Activated CD8-positive, alpha-beta memory T cell treated with anti-CD3 and anti-CD28 coated beads, Interleukin-2, amount 10 ng/mL, durations not matched to agents 7 days and 5 days (primary cell): ENCODE measurements around the gene MTHFD1L. TPM values are rescaled to one million over a fixed set of nuclear protein-coding genes. Genes with fewer than 3 reads are reported as not detected.
"Not testable (repeated sequence)": the region's sequence is repeated elsewhere in the genome, so short reads cannot be mapped to it uniquely, and the experiment has no call there.

Source experiments
- ATAC-seq: fragments of 150-1000 bp; cut with Tn5 transposase; one replicate; pipeline ENCODE4 v1.10.0; 2021; ENCODE audit warnings: moderate library complexity
- CTCF ChIA-PET: fragments of 350-600 bp; sonication (Branson Sonifier 250); formaldehyde crosslinking; loops from one replicate; lab custom pipeline; 2021; ENCODE audit warnings: antibody characterized with exemption; lab: Charles Lee
- DNase-seq: peaks from one replicate; pipeline ENCODE4 v3.0.0-alpha.2; 2020
- H3K27ac Mint-ChIP-seq: one replicate; pipeline ENCODE4 v1.8.0; 2021; ENCODE audit warnings: mild to moderate bottlenecking, mixed read lengths
- H3K27me3 Mint-ChIP-seq: one replicate; pipeline ENCODE4 v1.8.0; 2021; ENCODE audit warnings: mixed read lengths
- H3K36me3 Mint-ChIP-seq: one replicate; pipeline ENCODE4 v1.8.0; 2021; ENCODE audit warnings: mild to moderate bottlenecking, mixed read lengths
- H3K4me1 Mint-ChIP-seq: one replicate; pipeline ENCODE4 v1.8.0; 2021; ENCODE audit warnings: mixed read lengths
- H3K4me3 Mint-ChIP-seq: one replicate; pipeline ENCODE4 v1.8.0; 2021; ENCODE audit warnings: mild to moderate bottlenecking, moderate library complexity, mixed read lengths
- H3K9me3 Mint-ChIP-seq: one replicate; pipeline ENCODE4 v1.8.0; 2022; ENCODE audit warnings: low read depth, mixed read lengths
- total RNA-seq, 2 experiments: library from RNA; stranded (reverse); gene quantifications; one replicate each; pipeline ENCODE4 v1.2.3, GENCODE V29; 2021

MTHFD1L gene
- total RNA-seq, 2 experiments from 2014 or later: 54.1 to 82.8 TPM

DNA sequence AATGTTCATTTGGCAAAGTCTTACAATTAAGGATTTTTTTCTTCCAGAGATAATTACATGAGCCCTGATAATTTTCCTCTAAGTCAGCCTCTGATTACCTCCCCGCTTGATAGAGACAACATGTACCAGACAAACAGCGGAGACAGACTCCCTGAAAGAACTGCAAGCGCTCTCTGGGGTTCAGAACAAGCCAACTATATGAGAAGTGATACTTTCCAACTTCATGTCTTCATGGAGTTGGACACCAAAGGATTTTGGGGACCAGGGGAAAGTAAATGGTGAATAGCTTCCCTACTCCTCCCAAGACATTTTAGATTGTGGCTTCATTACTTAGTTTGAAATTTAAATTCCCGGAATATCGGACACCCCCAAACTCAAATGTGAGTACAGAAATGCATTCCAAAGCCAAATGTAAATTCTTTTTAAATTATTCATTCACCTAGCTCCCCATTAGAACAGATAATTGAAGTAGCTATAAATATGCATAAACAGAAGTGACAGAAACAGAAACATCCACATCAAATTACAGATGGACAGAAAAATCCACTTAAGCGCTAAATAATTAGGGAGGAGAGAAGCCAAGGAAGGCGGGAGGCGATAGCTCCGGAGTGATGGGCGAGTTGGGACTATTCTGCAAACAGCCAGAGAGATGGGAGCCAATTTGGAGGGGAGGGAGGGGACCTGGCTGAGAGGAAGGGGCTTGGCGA is 244.5 kb downstream of the MTHFD1L start:
- CTCF ChIA-PET: no interaction called here
- Mint-ChIP-seq H3K9me3 (no peaks in the 10 kb centered on the region), H3K4me3 (no peak overlapping the region), H3K27me3 (peaks cover 5% of the 10 kb centered on the region), H3K4me1 (no peaks in the 10 kb centered on the region), H3K36me3 (no peaks in the 10 kb centered on the region), H3K27ac (no peak overlapping the region)
- ATAC-seq: no peak
- DNase-seq: no peak

DNA sequence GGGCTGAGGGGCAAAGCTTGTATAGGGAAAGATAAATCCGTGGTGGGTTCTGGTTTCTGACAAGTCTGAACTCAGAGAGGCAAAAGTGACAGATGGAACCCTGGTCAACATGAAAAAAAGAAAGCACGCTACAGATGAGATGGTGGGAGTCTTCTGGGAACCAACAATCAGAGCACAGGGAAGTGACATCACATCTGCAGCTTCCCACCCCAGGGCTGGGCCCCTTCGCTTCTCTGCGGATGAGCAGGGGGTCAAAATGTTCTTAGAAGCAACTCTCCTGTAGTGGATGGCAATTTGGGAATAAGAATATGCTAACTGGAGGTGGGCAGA is 245.0 kb downstream of the MTHFD1L start:
- H3K27ac Mint-ChIP-seq: no peak overlapping the region
- no peak for DNase-seq
- H3K27me3 Mint-ChIP-seq: peaks cover 5% of the 10 kb centered on the region
- no peaks in the 10 kb centered on the region for H3K9me3 Mint-ChIP-seq
- H3K36me3 Mint-ChIP-seq: no peaks in the 10 kb centered on the region
- H3K4me3 Mint-ChIP-seq: no peak overlapping the region
- no peak for ATAC-seq
- CTCF ChIA-PET: no interaction called here
- no peaks in the 10 kb centered on the region for H3K4me1 Mint-ChIP-seq

DNA sequence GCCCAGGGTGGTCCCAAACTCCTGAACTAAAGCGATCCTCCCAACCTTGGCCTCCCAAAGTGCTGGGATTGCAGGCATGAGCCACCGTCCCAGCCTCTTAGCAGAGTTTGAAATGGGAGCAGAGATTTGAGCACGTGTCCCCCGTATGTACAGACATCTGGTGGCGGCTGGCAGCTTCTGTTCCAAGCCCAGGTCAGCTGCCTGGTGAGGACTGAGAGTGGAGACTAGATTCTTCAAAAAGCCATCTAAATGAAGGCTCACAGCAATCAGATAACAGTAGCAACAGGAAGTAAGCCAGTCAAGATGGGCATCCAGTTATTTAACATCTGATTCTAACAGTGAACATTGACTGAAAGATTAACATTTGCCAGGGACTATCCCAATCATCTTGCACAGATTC is 246.2 kb downstream of the MTHFD1L start:
- no peak overlapping the region for H3K4me3 Mint-ChIP-seq
- H3K27me3 Mint-ChIP-seq: peaks cover 10% of the 10 kb centered on the region
- no peak for DNase-seq
- no peak overlapping the region for H3K27ac Mint-ChIP-seq
- no peaks in the 10 kb centered on the region for H3K9me3 Mint-ChIP-seq
- H3K36me3 Mint-ChIP-seq: no peaks in the 10 kb centered on the region
- CTCF ChIA-PET: no interaction called here
- no peak for ATAC-seq
- H3K4me1 Mint-ChIP-seq: no peaks in the 10 kb centered on the region

GRCh38 chr6:151112130-151112529 is 246.6 kb downstream of the MTHFD1L start:
- Mint-ChIP-seq H3K4me1 (no peaks in the 10 kb centered on the region), H3K9me3 (no peaks in the 10 kb centered on the region), H3K4me3 (no peak overlapping the region)

DNA sequence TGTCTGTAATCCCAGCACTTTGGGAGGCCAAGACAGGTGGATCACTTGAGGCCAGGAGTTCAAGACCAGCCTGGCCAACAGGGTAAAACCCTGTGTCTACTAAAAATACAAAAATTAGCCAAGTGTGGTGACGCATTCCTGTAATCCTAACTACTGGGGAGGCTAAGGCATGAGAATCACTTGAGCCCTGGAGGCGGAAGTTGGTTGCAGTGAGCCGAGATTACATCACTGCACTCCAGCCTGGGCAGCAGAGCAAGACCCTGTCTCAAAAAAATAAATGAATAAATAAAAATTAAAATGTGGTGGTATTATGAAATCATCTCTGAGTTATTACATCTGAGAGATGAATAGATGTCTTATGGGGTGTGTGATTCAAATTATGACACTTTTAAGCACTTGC is 247.4 kb downstream of the MTHFD1L start:
- H3K4me1 Mint-ChIP-seq, CTCF ChIA-PET, ATAC-seq, H3K9me3 Mint-ChIP-seq, H3K4me3 Mint-ChIP-seq, H3K36me3 Mint-ChIP-seq, DNase-seq, H3K27ac Mint-ChIP-seq: not testable (repeated sequence)
- H3K27me3 Mint-ChIP-seq: peaks cover 10% of the 10 kb centered on the region

More at GRCh38 chr6:151112130-151112529, 246.6 kb downstream of the MTHFD1L start:
- ATAC-seq (no peak), DNase-seq (no peak)
- CTCF ChIA-PET: no interaction called here
- Mint-ChIP-seq H3K36me3 (no peaks in the 10 kb centered on the region), H3K27me3 (peaks cover 10% of the 10 kb centered on the region), H3K27ac (no peak overlapping the region)

DNA sequence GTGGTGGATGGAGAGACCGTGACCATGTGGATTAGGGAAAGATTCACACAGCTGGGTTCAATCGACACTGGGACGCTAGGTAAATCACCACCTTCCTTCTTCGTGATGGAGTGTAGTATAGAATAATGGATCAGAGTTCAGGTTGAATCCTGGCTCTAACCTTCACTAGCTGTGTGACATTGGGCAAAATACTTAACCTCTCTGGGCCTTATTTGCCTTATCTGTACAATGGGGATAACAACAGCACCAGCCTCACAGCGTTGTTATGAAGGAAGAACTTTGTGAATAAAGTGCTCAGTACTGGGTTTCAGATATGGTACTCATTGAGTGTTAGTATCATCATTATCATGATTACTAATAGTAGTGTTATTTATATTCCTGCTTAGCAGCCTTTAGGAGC is 248.1 kb downstream of the MTHFD1L start:
- CTCF ChIA-PET: no interaction called here

GRCh38 chr6:151118461-151119123 is 253.1 kb downstream of the MTHFD1L start:
- DNase-seq (no peak), ATAC-seq (no peak)
- Mint-ChIP-seq H3K9me3 (no peaks in the 10 kb centered on the region), H3K27ac (no peak overlapping the region), H3K4me3 (no peak overlapping the region), H3K36me3 (no peaks in the 10 kb centered on the region), H3K4me1 (no peaks in the 10 kb centered on the region), H3K27me3 (peaks cover 8% of the 10 kb centered on the region)
- CTCF ChIA-PET: no interaction called here

More for the DNA sequence above, 248.1 kb downstream of the MTHFD1L start:
- Mint-ChIP-seq H3K27ac (no peak overlapping the region), H3K4me3 (no peak overlapping the region), H3K27me3 (peaks cover 13% of the 10 kb centered on the region), H3K9me3 (no peaks in the 10 kb centered on the region), H3K36me3 (no peaks in the 10 kb centered on the region), H3K4me1 (no peaks in the 10 kb centered on the region)
- no peak for ATAC-seq
- no peak for DNase-seq

GRCh38 chr6:151119823-151120524 is 254.5 kb downstream of the MTHFD1L start:
- H3K4me3 Mint-ChIP-seq: no peak overlapping the region

GRCh38 chr6:151121900-151122299 is 256.4 kb downstream of the MTHFD1L start:
- H3K9me3 Mint-ChIP-seq: no peaks in the 10 kb centered on the region
- H3K4me1 Mint-ChIP-seq: no peaks in the 10 kb centered on the region
- CTCF ChIA-PET: no interaction called here
- no peak for DNase-seq
- H3K27me3 Mint-ChIP-seq: peaks cover 3% of the 10 kb centered on the region
- no peaks in the 10 kb centered on the region for H3K36me3 Mint-ChIP-seq
- no peak overlapping the region for H3K4me3 Mint-ChIP-seq
- ATAC-seq: no peak
- no peak overlapping the region for H3K27ac Mint-ChIP-seq

More at GRCh38 chr6:151119823-151120524, 254.5 kb downstream of the MTHFD1L start:
- Mint-ChIP-seq H3K27me3 (peaks cover 8% of the 10 kb centered on the region), H3K36me3 (no peaks in the 10 kb centered on the region), H3K4me1 (no peaks in the 10 kb centered on the region), H3K27ac (no peak overlapping the region), H3K9me3 (no peaks in the 10 kb centered on the region)
- DNase-seq (no peak), ATAC-seq (no peak)
- CTCF ChIA-PET: no interaction called here

GRCh38 chr6:151123641-151124040 is 258.1 kb downstream of the MTHFD1L start:
- H3K36me3 Mint-ChIP-seq, H3K9me3 Mint-ChIP-seq, H3K27ac Mint-ChIP-seq, H3K27me3 Mint-ChIP-seq, CTCF ChIA-PET, DNase-seq, H3K4me3 Mint-ChIP-seq, H3K4me1 Mint-ChIP-seq, ATAC-seq: not testable (repeated sequence)

DNA sequence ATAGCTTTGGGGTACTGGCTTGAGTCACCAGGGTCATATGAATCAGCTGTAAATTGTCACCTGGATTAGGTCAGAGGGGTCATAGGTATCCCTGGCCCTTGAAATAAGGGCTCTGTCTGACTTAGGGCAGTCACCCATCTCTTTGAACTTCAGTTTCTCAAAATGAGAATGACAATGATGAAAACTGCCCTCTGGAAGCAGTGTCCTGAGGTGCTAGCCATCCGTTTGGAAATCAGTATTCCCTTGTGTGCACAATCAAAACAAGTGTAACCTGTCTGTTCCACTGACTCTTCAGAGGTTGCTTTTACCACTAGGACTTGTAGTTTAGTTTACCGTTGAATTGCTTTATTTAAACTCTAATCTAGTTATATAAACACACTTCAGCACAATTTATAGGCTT is 259.7 kb downstream of the MTHFD1L start:
- CTCF ChIA-PET, H3K4me1 Mint-ChIP-seq, H3K27ac Mint-ChIP-seq, ATAC-seq, H3K36me3 Mint-ChIP-seq, H3K9me3 Mint-ChIP-seq, H3K4me3 Mint-ChIP-seq, DNase-seq, H3K27me3 Mint-ChIP-seq: not testable (repeated sequence)

DNA sequence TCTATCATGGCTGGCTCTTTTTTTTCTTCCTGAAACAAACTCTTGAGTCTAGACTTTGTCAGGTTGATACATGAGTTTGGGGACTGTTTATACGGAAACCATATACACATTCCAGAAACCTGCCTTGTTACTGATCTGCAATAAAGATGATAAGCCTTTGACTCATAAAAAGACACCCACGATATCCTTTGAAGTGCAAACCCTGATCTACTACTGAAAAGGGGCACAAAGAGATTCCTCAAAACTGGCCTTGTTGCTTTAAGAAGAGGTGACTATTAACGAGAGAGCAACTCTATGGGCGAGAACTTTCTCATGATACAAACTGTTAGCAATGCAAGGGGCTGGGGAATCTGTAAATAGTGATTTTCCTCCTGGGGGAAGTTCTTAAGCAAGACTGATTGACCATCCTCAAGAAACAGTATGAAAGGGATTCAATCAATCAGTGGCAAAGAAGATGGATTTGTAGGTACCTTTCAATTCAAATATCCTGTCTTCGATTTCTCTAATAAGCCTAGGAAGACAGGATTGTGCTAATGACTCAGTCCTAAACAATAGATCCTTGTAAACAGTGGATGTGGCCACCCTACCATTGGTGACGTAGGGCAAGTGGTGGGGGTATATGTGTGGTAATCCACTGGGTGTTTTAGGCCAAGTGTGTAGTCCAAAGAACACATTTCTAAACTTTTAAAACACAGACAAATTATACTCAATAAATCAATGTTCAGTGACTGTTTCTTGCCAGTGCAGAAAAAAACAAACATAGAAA is 260.3 kb downstream of the MTHFD1L start:
- H3K4me1 Mint-ChIP-seq, H3K9me3 Mint-ChIP-seq, H3K27ac Mint-ChIP-seq, ATAC-seq, H3K36me3 Mint-ChIP-seq, H3K27me3 Mint-ChIP-seq, CTCF ChIA-PET, DNase-seq, H3K4me3 Mint-ChIP-seq: not testable (repeated sequence)

GRCh38 chr6:151126417-151126724 is 260.9 kb downstream of the MTHFD1L start:
- ATAC-seq, H3K4me3 Mint-ChIP-seq, H3K27ac Mint-ChIP-seq, DNase-seq, H3K27me3 Mint-ChIP-seq, H3K36me3 Mint-ChIP-seq, H3K9me3 Mint-ChIP-seq, CTCF ChIA-PET, H3K4me1 Mint-ChIP-seq: not testable (repeated sequence)
